Retinal pigment epithelial cell (primary cell): ENCODE data around the gene IL16.

Source experiments
- DNase-seq: peaks from one replicate; pipeline ENCODE4 v3.0.0-alpha.2; 2010; ENCODE audit warnings: low read depth
- H3K4me3 ChIP-seq: 2 replicates; pipeline ENCODE4 v1.5.1; 2011; ENCODE audit warnings: mild to moderate bottlenecking, low read length, control low read depth, moderate library complexity
- TF ChIP-seq, protein P1 (sequence below): conservative IDR thresholded peaks from 2 replicates; pipeline ENCODE4 v1.5.1; 2011; ENCODE audit warnings: low read depth, low read length, control low read depth, inconsistent platforms

IL16 gene

DNA sequence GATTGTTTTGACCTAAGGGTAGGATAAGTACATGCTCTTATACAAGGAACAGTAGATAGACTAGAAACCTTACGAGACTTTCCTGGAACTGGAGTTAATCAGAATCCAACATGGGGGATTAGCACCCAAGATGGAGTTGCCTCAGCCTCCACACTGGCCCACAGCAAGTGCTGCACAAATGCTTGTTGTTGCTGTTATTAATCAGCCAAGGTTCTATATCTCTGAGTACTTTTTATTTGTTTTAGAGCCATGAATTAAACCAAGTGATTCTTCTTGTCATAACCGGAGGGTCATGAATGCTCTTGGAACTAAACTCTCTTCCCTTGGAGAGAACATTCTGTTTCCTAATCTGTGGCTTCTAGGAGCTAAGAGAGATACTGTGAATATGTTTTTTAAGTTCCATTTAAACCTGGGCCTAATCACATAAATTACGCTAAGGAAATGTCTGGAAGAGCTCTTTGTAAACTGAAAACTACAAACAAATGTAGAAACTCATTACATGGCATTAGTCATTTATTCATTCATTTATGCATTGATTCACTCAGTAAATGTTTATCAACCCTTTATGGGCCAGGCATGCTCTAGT is 5.7 kb upstream of the IL16 start:
- TF ChIP-seq, protein P1, sequence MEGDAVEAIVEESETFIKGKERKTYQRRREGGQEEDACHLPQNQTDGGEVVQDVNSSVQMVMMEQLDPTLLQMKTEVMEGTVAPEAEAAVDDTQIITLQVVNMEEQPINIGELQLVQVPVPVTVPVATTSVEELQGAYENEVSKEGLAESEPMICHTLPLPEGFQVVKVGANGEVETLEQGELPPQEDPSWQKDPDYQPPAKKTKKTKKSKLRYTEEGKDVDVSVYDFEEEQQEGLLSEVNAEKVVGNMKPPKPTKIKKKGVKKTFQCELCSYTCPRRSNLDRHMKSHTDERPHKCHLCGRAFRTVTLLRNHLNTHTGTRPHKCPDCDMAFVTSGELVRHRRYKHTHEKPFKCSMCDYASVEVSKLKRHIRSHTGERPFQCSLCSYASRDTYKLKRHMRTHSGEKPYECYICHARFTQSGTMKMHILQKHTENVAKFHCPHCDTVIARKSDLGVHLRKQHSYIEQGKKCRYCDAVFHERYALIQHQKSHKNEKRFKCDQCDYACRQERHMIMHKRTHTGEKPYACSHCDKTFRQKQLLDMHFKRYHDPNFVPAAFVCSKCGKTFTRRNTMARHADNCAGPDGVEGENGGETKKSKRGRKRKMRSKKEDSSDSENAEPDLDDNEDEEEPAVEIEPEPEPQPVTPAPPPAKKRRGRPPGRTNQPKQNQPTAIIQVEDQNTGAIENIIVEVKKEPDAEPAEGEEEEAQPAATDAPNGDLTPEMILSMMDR = no peak
- no peak for DNase-seq
- H3K4me3 ChIP-seq = no peak overlapping the region

DNA sequence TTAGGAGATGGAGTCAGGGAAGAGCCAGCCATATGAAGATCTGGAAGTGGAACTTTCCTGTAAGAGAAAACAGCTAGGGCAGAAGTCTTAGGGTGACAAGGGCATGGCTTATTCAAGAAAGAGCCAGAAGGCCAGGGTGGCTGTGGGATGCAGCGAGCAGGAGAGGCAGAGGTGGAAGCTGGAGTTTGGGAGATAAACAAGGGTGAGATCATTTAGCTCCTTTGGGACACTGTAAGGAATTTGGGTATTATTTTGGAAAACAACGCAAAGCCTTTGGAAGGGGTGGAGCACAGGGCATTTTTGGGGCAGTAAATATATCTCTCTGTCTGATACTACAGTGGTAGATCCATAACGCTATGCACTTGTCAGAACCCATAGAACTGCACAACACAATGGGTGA is 5.0 kb upstream of the IL16 start:
- TF ChIP-seq, protein P1 = no peak
- no peak overlapping the region for H3K4me3 ChIP-seq
- no peak for DNase-seq

DNA sequence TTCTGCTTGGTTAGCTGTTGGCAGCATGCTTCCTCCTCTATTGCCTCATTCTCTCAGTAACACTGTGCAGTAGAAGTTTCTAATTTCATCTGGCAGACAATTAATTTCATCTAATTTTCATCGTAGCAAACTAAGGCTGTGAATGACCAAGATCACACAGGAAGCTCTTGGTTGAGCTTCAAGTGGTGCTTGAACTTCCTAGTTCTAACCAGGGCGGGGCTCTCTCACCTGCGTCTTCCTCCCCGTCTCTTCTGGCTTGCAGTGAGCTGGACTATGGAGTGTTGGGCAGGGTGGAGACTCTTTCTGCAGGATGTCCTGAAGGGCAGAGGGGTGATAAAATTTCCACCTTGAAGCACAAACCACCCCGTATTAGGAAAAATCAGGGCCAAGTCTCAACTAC is 2.0 kb upstream of the IL16 start:
- no peak for DNase-seq
- TF ChIP-seq, protein P1 = no peak
- H3K4me3 ChIP-seq = no peak overlapping the region

DNA sequence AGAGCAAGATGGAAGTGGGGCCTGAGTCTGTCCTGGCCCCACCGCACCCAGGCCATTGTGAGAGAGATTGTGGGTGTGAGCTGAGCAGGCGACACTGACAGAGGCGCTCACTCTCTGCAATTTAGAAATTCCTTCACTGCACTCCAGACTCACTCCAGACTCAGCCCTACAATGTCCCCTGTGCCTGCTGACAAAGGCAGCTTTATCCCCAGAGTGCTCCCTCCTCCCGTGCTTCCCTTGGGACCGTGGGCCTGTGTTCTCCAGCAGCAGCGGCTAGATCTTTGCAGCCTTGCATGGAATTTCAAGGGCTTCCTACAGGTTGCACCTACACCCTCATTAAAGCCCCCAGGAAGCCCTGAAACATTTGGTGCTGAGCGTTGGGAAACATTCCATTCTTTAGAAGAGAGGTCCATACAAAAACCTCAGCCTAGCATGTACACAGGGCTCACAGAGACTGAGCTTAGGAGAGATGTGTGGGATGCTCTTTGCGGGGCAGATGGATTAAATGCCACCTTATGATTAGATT is 1.3 kb upstream of the IL16 start:
- no peak for DNase-seq
- TF ChIP-seq, protein P1 = no peak

DNA sequence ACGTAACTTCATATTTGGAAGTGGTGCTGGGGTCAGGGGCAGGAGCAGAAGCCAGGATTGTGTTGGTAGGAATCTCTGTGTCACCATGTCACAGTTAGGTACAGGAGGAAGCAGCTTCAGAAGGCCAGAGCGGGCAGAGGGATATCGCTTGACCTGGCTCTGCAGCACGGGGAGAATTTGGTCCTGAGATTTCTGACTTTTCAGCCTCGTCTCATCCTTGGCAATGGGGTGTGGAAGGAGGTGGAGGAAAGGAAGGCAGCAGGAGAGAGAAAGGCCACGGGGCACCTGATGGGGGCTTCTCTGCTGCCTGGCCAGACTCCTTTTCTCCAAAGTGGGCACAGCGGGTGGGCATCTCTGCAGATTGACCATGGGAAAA is 564 bp downstream of the IL16 start:
- no peak overlapping the region for H3K4me3 ChIP-seq
- no peak for DNase-seq
- TF ChIP-seq, protein P1 = no peak

More for the DNA sequence above, 1.3 kb upstream of the IL16 start:
- no peak overlapping the region for H3K4me3 ChIP-seq

DNA sequence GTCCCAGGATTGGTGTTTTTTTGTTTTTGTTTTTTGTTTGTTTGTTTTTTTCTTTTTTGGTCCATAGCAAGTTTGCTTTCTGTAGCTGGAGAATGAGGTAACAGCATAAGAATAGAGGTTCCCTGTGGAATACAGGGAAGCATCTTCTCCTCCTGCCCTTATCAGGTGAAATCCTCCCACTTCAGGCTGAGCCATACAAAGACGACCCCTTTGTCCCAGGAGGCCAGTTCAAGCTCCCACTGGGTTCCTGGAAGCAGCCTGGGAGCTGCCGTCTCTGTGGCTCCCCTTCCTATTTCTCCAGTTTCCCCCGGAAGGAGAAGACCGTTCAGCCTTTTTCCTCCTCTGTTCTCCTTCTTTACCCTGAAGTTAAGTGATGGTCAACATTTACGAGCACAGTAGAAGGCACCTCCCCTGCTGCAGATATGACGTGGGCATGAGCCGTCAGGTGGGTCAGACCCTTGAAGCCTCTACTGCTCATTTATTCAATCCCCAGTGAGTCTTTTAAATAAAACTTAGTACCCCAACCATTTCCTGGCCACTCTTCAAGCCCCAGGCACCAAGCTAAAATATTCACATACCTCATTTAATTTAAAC is 1.1 kb downstream of the IL16 start:
- TF ChIP-seq, protein P1 = no peak

DNA sequence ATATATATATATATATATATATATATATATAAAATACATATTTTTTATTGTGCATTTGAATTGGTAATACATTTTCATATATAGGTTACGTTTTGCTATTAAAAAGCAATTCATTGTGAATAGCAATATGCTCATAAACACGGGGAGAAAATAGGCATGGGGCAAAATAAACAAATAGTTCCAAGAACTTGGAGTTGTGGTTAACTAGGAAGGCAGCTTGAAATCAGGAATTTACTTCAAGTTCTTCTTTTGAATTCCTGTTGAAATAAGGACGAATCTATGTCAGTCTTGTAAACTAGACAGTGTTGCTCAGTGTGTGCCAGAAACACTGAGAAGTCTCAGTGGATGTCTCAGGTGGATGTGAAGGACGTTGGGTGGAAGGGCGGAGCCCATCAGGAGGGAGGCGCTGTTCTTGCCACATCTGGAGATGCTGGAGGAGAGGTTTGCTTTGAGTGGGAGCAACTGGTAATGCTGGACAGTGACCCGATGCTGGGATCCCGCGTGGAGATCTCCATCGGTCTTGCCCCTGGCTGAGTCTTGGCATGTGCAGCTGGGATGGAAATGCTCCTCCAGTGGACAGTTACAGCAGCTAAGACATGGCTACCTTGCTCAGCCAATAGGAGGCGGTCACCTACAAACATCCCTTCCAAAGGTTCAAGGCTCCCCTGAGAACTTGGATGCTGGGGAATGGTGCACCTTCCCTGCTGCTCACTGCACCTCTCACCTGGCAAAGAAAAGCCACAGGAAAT is 2.5 kb downstream of the IL16 start:
- DNase-seq = no peak
- no peak overlapping the region for H3K4me3 ChIP-seq
- TF ChIP-seq, protein P1 = no peak

More for the DNA sequence above, 1.1 kb downstream of the IL16 start:
- no peak overlapping the region for H3K4me3 ChIP-seq
- DNase-seq = no peak
